GM21390 (cell line): Measurements from ENCODE around the gene MUC5B.

Source experiments
- ATAC-seq: cut with Tn5 transposase; IDR thresholded peaks from one replicate; pipeline ENCODE4 v1.9.1; 2021; ENCODE audit not compliant: unreplicated experiment

MUC5B gene

DNA sequence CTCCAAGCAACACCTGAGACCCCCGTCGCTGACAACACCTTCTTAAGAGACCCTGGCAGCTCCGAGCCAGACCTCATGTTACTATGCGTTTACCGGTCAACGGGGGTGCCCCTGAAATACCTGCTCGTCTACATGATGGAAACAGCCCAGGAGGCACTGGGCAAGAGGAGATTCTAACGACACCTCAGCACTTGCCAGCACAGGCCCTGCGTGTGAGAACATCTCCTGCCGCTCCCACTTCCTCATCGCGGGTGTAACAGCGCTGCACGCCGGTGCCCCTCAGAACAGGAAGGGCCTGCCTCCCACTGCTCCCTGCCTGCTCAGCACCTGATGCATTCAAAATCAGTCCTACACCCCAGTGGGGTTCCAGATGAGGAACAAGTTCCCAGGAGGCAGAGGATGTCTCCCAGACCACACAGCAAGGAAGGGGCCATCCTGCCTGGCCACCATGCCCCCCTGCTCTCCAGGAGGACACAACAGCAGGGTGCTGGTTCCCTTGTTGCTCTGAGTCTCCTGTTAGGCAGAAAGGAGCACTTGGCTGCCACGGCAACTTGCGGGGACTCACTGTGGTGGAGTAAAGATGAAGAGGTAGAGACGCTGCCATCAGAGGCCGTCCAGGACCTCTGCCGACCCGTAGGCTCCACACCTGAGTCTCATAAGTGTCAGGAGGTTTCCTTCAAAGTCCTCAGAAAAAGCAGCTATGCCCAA, 84.5 kb downstream of the MUC5B start:
- no peak for ATAC-seq

DNA sequence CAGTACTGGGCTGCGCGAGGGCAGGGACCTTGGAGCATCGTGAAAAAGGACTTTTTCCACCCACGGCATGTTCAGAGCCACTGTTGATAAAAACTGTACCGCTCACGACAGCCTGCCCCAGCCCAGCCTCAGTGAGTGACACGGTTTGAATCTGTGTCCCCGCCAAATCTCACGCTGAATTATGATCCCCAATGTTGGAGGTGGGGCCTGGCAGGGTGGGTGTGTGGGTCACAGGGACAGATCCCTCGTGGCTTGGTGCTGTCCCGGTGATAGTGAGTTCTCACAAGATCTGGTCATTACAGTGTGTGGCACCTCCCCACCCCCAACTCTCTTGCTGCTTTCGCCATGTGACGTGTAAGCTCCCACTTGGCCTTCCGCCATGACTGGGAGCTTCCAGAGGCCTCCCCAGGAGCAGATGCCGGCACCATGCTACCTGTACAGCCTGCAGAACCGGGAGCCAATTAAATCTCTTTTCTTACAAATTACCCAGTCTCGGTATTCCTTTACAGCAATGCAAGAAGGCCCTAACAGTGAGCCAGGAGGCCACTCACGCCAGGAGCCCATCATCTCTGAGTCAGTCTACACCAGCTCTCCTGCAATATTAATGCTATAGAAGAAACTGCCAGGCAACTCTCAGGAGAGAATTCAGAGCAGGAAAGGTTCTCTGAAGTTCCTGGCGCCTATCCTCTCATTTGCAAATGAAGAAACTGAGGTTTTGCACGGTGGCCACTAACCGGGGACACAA, 85.3 kb downstream of the MUC5B start:
- no peak for ATAC-seq

DNA sequence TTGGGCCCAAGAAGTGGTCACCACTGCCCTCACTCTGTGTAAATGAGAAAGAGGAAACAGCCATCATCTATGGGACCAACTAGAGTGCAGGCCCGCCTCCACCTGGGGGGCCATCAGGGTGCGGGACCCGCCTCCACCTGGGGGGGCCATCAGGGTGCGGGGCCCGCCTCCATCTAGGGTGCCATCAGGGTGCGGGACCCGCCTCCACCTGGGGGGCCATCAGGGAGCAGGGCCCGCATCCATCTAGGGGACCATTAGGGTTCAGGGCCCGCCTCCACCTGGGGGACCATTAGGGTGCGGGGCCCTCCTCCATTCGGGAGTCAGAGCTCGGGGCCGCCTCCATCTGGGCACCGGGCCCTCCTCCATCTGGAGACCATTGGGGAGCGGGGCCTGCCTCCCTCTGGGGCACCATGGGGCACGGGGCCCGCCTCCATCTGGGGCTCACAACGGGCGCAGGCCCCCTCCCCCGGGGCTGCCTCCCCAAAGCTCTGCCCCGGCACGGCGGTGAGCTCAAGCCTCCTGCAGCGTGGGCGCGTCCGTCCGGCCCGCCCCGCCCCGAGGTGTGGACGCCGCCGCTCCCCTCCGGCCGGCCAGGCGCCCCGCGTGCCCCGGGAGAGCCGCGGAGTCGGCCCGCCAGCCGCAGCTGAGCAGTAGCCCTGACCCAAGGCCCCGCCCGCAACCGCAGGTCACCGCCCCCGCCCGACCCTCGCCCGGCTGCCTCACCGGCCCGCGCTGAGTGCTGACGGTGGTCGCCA, 86.1 kb downstream of the MUC5B start:
- peak; percentile 50 for ATAC-seq

DNA sequence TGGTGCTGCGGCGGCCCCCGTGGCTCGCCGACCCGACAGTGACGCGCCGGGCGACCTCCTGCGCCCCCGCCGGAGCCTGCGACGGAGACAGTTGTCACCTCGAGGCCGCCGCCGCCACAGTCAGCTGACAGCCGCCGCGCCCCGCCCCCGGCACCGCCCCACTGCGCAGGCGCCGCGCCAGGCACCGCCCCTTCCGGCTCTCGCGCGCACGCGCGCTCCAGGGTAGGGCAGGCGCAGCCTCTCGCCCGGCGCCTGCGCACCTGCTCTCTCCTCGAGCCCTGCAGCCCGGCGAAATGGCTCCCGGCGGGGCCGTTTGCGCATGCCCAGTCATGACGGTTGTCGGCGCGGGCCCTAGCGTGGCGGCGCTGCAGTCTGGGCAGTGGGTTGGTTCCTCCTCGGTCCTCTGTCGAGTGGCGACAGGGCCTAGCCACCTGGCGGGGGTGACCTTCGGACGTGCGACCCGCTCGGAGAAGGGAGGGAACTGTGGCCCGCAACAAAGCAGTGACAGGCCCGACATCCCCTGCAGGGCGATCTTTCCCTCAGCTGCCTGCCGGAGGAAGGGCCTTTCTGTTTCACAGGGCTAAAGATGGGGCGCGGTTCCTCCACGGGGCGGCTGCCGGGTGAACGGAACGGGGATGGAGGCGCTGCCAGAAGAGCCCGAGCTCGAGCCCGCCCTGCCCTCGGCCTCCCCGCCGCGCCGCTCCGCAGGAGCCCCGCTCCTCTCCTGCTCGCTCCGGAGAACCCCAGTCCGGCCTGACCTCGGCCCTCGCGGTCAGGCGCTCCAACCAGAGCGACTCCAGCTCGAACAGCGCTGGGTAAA, 86.8 kb downstream of the MUC5B start, which contains the start of gene TOLLIP:
TSS of gene TOLLIP (minus strand) at position 135 of the 820 bp plus-strand sequence. CDS start at position 1, 134 bp downstream.
- ATAC-seq = peak; percentile 68

DNA sequence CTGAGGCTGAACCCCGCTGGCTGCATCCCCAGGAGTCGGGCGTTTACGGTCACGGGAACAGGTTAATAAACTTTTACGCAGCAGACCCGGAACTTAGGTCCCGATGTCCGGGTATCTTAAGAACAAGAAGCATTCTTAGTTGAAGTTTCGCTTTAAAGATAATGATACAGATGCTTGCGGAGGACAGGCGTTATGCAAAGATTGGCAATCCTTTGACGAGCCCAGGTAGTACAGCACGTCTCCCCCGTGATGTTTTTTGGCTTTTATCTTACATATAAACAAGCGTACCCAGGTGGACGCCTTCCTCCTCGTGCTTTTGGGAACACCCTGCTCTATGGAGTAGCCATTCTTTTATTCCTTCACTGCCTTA, 87.4 kb downstream of the MUC5B start:
- ATAC-seq = no peak

DNA sequence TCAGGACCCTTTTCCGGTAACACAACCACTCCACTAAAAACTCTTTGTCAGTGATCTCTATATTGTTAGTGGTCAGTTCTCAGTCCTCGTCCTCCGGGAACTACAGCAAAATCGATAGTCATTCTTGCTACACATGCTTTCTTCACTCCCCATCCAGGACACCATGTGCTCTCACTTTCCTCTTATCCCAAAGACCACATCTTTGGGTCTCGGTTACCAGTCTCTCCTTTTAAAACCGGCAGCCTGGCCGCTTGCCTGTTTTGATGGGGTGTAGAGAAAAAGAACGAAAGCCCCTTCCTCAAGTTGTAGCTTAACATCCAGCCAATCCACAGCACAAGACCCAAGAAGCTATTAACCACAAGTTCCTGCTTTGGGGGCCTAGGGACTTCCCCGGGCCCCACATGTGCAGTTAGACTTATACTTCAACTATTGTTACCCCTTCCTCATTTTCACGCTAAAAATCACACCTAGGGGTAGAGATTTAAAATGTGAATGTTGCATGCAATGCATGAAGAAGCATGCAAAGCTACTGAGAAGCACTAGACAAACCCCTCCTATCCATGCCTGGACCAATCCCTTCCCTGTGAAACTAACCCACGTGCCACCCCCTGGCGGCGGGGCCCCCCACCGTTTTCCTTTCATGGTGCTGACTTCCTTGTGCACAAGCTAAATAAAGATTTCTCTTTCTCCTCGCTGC, 88.1 kb downstream of the MUC5B start:
- ATAC-seq = no peak
